ENCODE measurements around the gene FDCSP. TPM values are rescaled to one million over a fixed set of nuclear protein-coding genes. Genes with fewer than 3 reads are reported as not detected.

FDCSP gene
- total RNA-seq (2014; rRNA removed), result not detected in 2 replicates
- Bru-seq, nascent RNA, result not detected
- BruChase-seq, experiment 1, labeled RNA remaining after a 6-hour chase, result not detected
- BruChase-seq, experiment 2, labeled RNA remaining after a 2-hour chase, result not detected
- long read RNA-seq, result 0 reads

- Histone ChIP-seq H3K4me3 (ENCODE audit: low read length) (no peak within 1 kb of the TSS), H3K27me3 (ENCODE audit: low read length) (peaks cover 29% of the 10 kb centered on the region), H3K9ac (ENCODE audit: low read length) (no peak within 1 kb of the TSS), H3K36me3 (ENCODE audit: low read depth, low read length) (no peaks in the 10 kb centered on the region), H3K79me2 (ENCODE audit: low read length) (no peaks in the 10 kb centered on the region), H2AFZ (ENCODE audit: low read length) (no peak within 1 kb of the TSS), H3K4me1 (ENCODE audit: insufficient read depth, low read length) (no peaks in the 10 kb centered on the region), H3K9me3 (ENCODE audit: low read length) (no peaks in the 10 kb centered on the region), H4K20me1 (ENCODE audit: low read length) (no peaks in the 10 kb centered on the region), H3K9me2 (replicated peaks; ENCODE audit: low read length) (no peaks in the 10 kb centered on the region), H3F3A (ENCODE audit: low read length, unreplicated experiment) (no peaks in the 10 kb centered on the region), H3K27ac (ENCODE audit: low read length) (no peak within 1 kb of the TSS), H3K4me2 (ENCODE audit: low read length) (no peak within 1 kb of the TSS)
- ChIA-PET CTCF (no interaction called here), POLR2A (ENCODE audit: unreplicated experiment) (interaction anchor here (0.5 kb wide), 1 partner anchor 213 kb away, joined by 4 read pairs; no protein-coding TSS in a partner anchor)
- ATAC-seq, result no peak
- BruUV-seq (replicated peaks), result no TSS peak
- TF ChIP-seq, protein P1, sequence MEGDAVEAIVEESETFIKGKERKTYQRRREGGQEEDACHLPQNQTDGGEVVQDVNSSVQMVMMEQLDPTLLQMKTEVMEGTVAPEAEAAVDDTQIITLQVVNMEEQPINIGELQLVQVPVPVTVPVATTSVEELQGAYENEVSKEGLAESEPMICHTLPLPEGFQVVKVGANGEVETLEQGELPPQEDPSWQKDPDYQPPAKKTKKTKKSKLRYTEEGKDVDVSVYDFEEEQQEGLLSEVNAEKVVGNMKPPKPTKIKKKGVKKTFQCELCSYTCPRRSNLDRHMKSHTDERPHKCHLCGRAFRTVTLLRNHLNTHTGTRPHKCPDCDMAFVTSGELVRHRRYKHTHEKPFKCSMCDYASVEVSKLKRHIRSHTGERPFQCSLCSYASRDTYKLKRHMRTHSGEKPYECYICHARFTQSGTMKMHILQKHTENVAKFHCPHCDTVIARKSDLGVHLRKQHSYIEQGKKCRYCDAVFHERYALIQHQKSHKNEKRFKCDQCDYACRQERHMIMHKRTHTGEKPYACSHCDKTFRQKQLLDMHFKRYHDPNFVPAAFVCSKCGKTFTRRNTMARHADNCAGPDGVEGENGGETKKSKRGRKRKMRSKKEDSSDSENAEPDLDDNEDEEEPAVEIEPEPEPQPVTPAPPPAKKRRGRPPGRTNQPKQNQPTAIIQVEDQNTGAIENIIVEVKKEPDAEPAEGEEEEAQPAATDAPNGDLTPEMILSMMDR (conservative IDR thresholded peaks at IDR 0.05; ENCODE audit: low read depth, low read length), result no peak
- intact Hi-C loops (cut with micrococcal nuclease), result no loop called here
- DNase-seq, result no peak
These were observed at the start of gene FDCSP for GRCh38 chr4:70225824-70226223. FDCSP (plus strand) TSS chr4:70226124; CDS start chr4:70231195, 5,071 bp downstream.

- DNase-seq (no peak), ATAC-seq (no peak)
- H2AFZ ChIP-seq (ENCODE audit: low read length), result no peak overlapping the region
- H4K20me1 ChIP-seq (ENCODE audit: low read length), result no peaks in the 10 kb centered on the region
- H3K4me3 ChIP-seq (ENCODE audit: low read length), result no peak overlapping the region
- H3K9me3 ChIP-seq (ENCODE audit: low read length), result no peaks in the 10 kb centered on the region
- no peaks in the 10 kb centered on the region for H3K79me2 ChIP-seq (ENCODE audit: low read length)
- no peaks in the 10 kb centered on the region for H3K9me2 ChIP-seq (replicated peaks; ENCODE audit: low read length)
- TF ChIP-seq, protein P1 (conservative IDR thresholded peaks at IDR 0.05; ENCODE audit: low read depth, low read length), result no peak
- no peak for TF ChIP-seq EZH2phosphoT487 (IDR thresholded peaks at IDR 0.05; ENCODE audit: borderline replicate concordance, low read length)
- TF ChIP-seq EZH2 (IDR thresholded peaks at IDR 0.05; ENCODE audit: low read length, unreplicated experiment), result no peak
- intact Hi-C loops (cut with micrococcal nuclease), result no loop called here
- no peak overlapping the region for H3K27ac ChIP-seq (ENCODE audit: low read length)
- no peaks in the 10 kb centered on the region for H3F3A ChIP-seq (ENCODE audit: low read length, unreplicated experiment)
- ChIA-PET POLR2A (ENCODE audit: unreplicated experiment) (no interaction called here), CTCF (no interaction called here)
- peaks cover 11% of the 10 kb centered on the region; the same call in 1 of the 2 replicates for H3K27me3 ChIP-seq (ENCODE audit: low read length)
- H3K36me3 ChIP-seq (ENCODE audit: low read depth, low read length), result no peaks in the 10 kb centered on the region
- H3K4me2 ChIP-seq (ENCODE audit: low read length), result no peak overlapping the region
- H3K9ac ChIP-seq (ENCODE audit: low read length), result no peak overlapping the region
- no TSS peak for BruUV-seq (replicated peaks)
- H3K4me1 ChIP-seq (ENCODE audit: insufficient read depth, low read length), result no peaks in the 10 kb centered on the region
These were observed 48.8 kb upstream of the FDCSP start for GRCh38 chr4:70177090-70177489.

DNA sequence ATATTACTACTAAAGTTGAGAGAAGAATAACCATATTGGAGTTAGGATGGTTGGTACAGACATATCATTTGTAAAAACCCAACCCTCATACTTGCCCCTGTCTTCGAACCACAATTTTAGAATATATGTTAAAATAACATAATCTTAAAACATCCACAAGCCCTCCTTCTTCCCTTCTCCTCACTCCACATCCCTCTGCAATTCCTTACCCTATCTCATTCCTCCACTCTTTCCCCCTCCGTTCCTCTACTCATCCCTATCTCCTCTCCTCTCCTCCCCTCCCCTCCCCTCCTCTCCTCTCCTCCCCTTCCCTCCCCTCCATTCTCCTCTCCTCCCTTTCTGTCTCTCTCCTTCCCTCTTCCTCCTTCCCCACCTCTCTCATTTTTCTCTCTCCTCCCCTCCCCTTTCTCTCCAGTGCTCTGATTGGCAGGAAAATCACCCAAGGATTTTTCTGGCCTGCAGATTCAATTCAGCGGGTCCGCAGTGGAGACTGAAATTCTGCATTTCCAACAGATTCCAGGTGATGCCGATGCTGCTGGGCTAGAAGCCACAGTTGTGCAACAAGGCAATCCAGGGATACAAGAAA lies 47.8 kb upstream of the FDCSP start:
- ATAC-seq (no peak), DNase-seq (no peak)
- H3K9me2 ChIP-seq (replicated peaks; ENCODE audit: low read length), result no peaks in the 10 kb centered on the region
- H3K9me3 ChIP-seq (ENCODE audit: low read length), result no peaks in the 10 kb centered on the region
- H3K4me3 ChIP-seq (ENCODE audit: low read length), result no peak overlapping the region
- no peak overlapping the region for H3K4me2 ChIP-seq (ENCODE audit: low read length)
- CTCF ChIA-PET, result no interaction called here
- POLR2A ChIA-PET (ENCODE audit: unreplicated experiment), result no interaction called here
- H4K20me1 ChIP-seq (ENCODE audit: low read length), result no peaks in the 10 kb centered on the region
- TF ChIP-seq, protein P1 (conservative IDR thresholded peaks at IDR 0.05; ENCODE audit: low read depth, low read length), result no peak
- TF ChIP-seq EZH2 (IDR thresholded peaks at IDR 0.05; ENCODE audit: low read length, unreplicated experiment) (no peak), EZH2phosphoT487 (IDR thresholded peaks at IDR 0.05; ENCODE audit: borderline replicate concordance, low read length) (no peak)
- no peak overlapping the region for H2AFZ ChIP-seq (ENCODE audit: low read length)
- H3K9ac ChIP-seq (ENCODE audit: low read length), result no peak overlapping the region
- intact Hi-C loops (cut with micrococcal nuclease), result no loop called here
- H3K27ac ChIP-seq (ENCODE audit: low read length), result no peak overlapping the region
- no peaks in the 10 kb centered on the region for H3F3A ChIP-seq (ENCODE audit: low read length, unreplicated experiment)
- H3K4me1 ChIP-seq (ENCODE audit: insufficient read depth, low read length), result no peaks in the 10 kb centered on the region
- H3K27me3 ChIP-seq (ENCODE audit: low read length), result 0 out of 2 replicates have a peak, but pooled peaks cover 12% of the 10 kb centered on the region
- no TSS peak for BruUV-seq (replicated peaks)
- H3K79me2 ChIP-seq (ENCODE audit: low read length), result no peaks in the 10 kb centered on the region
- H3K36me3 ChIP-seq (ENCODE audit: low read depth, low read length), result no peaks in the 10 kb centered on the region

All from PC-3 (cell line).